Retinal pigment epithelial cell (primary cell): ENCODE data around the gene ARID4B.
"Not testable (repeated sequence)": the region's sequence is repeated elsewhere in the genome, so short reads cannot be mapped to it uniquely, and the experiment has no call there.

Experiments
- DNase-seq: peaks from one replicate; pipeline ENCODE4 v3.0.0-alpha.2; 2010; ENCODE audit warnings: low read depth
- H3K4me3 ChIP-seq: 2 replicates; pipeline ENCODE4 v1.5.1; 2011; ENCODE audit warnings: mild to moderate bottlenecking, low read length, control low read depth, moderate library complexity
- CTCF ChIP-seq: conservative IDR thresholded peaks from 2 replicates; pipeline ENCODE4 v1.5.1; 2011; ENCODE audit warnings: low read depth, low read length, control low read depth, inconsistent platforms

ARID4B gene

GRCh38 chr1:235278915-235279292, 49.1 kb downstream of the ARID4B start:
- no peak overlapping the region for H3K4me3 ChIP-seq
- DNase-seq, result no peak
- no peak for TF ChIP-seq CTCF

GRCh38 chr1:235278233-235278914, 49.6 kb downstream of the ARID4B start:
- no peak overlapping the region for H3K4me3 ChIP-seq
- no peak for DNase-seq
- no peak for TF ChIP-seq CTCF

GRCh38 chr1:235277709-235278108, 50.3 kb downstream of the ARID4B start:
- H3K4me3 ChIP-seq, result no peak overlapping the region
- no peak for DNase-seq
- no peak for TF ChIP-seq CTCF

- DNase-seq, result no peak
- H3K4me3 ChIP-seq, result no peak overlapping the region
- TF ChIP-seq CTCF, result no peak
These were observed 52.1 kb downstream of the ARID4B start for GRCh38 chr1:235275836-235276235.

GRCh38 chr1:235275223-235275622, 52.8 kb downstream of the ARID4B start:
- no peak for DNase-seq
- TF ChIP-seq CTCF, result no peak
- H3K4me3 ChIP-seq, result no peak overlapping the region

GRCh38 chr1:235272851-235273250, 55.1 kb downstream of the ARID4B start:
- H3K4me3 ChIP-seq, result no peak overlapping the region
- no peak for DNase-seq
- no peak for TF ChIP-seq CTCF

- TF ChIP-seq CTCF, result no peak
- DNase-seq, result no peak
- no peak overlapping the region for H3K4me3 ChIP-seq
These were observed 57.4 kb downstream of the ARID4B start for GRCh38 chr1:235270625-235271024.

GRCh38 chr1:235269990-235270389, 58.0 kb downstream of the ARID4B start:
- not testable (repeated sequence) for DNase-seq, H3K4me3 ChIP-seq
